Ishikawa (cell line): Measurements from ENCODE around the gene BARX1.

Experiments used
- CEBPB ChIP-seq: IDR thresholded peaks from 2 replicates; pipeline ENCODE4 v1.6.1; 2012
- CREB1 ChIP-seq: IDR thresholded peaks from 2 replicates; pipeline ENCODE4 v1.6.1; 2012; ENCODE audit warnings: low read depth
- EGR1 ChIP-seq: IDR thresholded peaks from 2 replicates; pipeline ENCODE4 v1.6.1; 2012
- EP300 ChIP-seq: IDR thresholded peaks from 2 replicates; pipeline ENCODE4 v1.6.1; 2012; ENCODE audit warnings: borderline replicate concordance
- FOXM1 ChIP-seq: IDR thresholded peaks from 2 replicates; pipeline ENCODE4 v1.6.1; 2012; ENCODE audit warnings: low read depth, borderline replicate concordance
- NFIC ChIP-seq: IDR thresholded peaks from 2 replicates; pipeline ENCODE4 v1.6.1; 2012
- RAD21 ChIP-seq: IDR thresholded peaks from 2 replicates; pipeline ENCODE4 v1.6.1; 2012; ENCODE audit warnings: low read depth
- REST ChIP-seq: IDR thresholded peaks from 2 replicates; pipeline ENCODE4 v1.6.1; 2012; ENCODE audit warnings: low read depth, mild to moderate bottlenecking
- TAF1 ChIP-seq: IDR thresholded peaks from 2 replicates; pipeline ENCODE4 v1.6.1; 2012; ENCODE audit warnings: low read depth, mild to moderate bottlenecking
- TCF12 ChIP-seq: IDR thresholded peaks from 2 replicates; pipeline ENCODE4 v1.6.1; 2012; ENCODE audit warnings: low read depth
- TEAD4 ChIP-seq: IDR thresholded peaks from 2 replicates; pipeline ENCODE4 v1.6.1; 2012
- YY1 ChIP-seq: IDR thresholded peaks from 2 replicates; pipeline ENCODE4 v1.6.1; 2012; ENCODE audit warnings: low read depth
- ZBTB7A ChIP-seq: IDR thresholded peaks from 2 replicates; pipeline ENCODE4 v1.6.1; 2012; ENCODE audit warnings: low read depth
- TF ChIP-seq, protein P1 (sequence below): IDR thresholded peaks from 2 replicates; pipeline ENCODE4 v1.6.1; 2012
- TF ChIP-seq, protein P2 (sequence below): IDR thresholded peaks from 2 replicates; pipeline ENCODE4 v1.6.1; 2012

Gene BARX1

DNA sequence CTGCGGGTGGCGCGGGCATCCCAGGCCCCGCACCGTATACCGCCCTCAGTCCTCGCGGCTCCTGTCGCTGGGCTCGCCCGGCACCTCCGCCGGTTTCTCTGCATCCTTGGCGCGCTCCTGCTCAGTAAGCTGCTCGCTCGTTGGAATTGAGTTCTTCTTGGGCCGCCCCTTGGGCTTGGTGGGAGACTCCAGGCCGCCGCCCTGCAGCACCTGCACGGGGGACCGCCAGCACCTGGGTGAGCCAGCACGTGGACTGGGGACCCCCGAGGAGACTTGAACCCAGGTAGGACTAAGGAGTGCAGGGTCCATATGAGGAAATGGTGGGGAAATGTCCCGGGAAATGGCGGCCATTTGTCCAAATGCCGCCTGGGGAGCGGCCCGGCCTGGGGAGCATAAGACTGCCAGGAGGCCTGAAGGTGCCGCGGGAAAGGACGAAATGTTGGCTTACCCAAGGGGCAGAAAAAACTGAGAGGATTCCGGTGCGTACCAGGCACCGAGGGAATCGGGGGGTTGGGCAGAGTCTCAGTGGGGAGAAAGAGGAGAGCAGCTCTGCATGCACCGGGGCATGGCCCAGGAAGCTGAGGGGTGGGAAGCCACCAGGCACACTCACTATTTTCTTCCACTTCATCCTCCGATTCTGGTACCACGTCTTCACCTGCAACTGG, 2.9 kb downstream of the BARX1 start:
- no peak for TF ChIP-seq REST
- TF ChIP-seq EGR1, result no peak
- no peak for TF ChIP-seq RAD21
- TF ChIP-seq ZBTB7A, result no peak
- TF ChIP-seq TCF12, result no peak
- no peak for TF ChIP-seq TEAD4
- TF ChIP-seq CREB1, result no peak
- no peak for TF ChIP-seq YY1
- no peak for TF ChIP-seq FOXM1
- no peak for TF ChIP-seq TAF1
- no peak for TF ChIP-seq NFIC
- TF ChIP-seq, protein P1, sequence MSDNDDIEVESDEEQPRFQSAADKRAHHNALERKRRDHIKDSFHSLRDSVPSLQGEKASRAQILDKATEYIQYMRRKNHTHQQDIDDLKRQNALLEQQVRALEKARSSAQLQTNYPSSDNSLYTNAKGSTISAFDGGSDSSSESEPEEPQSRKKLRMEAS, result no peak
- no peak for TF ChIP-seq EP300
- TF ChIP-seq, protein P2, sequence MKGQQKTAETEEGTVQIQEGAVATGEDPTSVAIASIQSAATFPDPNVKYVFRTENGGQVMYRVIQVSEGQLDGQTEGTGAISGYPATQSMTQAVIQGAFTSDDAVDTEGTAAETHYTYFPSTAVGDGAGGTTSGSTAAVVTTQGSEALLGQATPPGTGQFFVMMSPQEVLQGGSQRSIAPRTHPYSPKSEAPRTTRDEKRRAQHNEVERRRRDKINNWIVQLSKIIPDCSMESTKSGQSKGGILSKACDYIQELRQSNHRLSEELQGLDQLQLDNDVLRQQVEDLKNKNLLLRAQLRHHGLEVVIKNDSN, result no peak
- TF ChIP-seq CEBPB, result no peak

DNA sequence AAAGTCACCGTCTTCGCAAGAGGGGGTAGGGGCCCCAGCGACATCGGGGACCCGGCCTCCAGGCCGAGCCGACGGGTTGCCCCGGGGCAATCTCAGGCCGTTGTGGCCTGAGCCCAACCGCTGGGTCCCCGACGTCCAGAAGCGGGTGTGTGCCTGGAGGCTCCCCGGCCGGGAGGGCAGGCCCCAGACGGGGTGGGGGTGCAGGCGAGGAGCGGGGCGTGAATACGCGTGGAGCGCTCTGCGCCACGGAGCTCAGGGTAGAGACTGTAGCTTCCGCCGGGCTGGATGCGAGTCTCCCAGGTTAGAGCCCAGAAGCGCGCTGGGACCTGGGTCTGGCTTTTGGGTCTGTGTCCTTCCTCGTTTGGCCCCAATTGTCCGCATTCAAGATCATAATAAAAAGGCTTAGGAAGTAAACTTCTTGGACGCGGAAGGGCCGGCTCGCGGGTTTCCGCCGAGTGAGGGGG, 3.5 kb downstream of the BARX1 start:
- no peak for TF ChIP-seq NFIC
- no peak for TF ChIP-seq EP300
- no peak for TF ChIP-seq TCF12
- TF ChIP-seq EGR1, result no peak
- TF ChIP-seq FOXM1, result no peak

DNA sequence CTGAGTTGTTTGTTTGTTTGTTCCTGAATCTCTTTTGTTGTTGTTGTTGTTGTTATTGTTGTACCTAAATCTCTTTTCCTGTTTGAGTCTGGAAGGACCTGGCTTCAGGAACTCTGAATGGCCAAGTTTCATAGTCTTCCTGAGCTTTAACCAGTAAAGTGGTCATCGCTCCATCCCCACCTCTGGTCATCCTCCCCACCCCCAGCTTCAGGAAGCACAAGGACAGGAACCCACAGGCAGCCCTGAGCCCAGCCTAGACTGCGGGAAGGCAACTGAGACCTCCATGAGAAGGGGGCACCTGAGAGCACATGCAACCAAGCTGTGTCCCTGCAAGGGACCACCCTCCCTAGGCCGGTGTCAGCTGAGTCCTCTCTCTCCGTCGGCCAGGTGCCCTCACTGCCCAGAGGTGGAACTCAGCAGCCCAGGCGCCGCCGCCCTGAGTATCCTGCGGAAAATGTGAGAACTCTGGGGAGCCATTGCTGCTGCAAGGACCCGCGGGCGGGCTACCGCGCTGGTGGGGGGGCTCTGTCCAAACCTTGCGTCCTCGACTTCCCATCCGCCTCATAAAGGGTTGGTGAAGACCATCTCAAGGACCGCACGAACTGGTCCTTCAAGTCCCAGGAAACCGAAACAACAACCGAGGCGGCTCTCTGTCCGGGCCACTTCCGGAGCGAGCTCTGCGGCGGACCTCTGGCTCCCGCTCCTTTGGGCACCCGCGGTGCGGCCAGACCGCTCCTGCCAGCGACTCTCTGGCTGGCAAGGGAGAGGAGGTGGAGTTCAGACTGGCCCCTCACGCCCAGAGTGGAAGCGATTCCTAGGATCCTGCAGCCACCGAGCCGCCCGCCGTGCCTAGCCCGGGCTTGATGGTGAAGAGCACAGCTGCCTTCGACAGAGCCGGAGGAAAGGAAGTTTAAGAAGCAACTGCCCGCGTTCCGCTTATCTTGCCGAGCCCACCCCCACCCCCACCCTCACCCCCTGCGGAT, 4.2 kb downstream of the BARX1 start:
- TF ChIP-seq CEBPB (no peak), REST (no peak), ZBTB7A (no peak), TCF12 (no peak), EGR1 (no peak), TAF1 (no peak), FOXM1 (no peak), RAD21 (no peak), NFIC (no peak), TEAD4 (no peak)

DNA sequence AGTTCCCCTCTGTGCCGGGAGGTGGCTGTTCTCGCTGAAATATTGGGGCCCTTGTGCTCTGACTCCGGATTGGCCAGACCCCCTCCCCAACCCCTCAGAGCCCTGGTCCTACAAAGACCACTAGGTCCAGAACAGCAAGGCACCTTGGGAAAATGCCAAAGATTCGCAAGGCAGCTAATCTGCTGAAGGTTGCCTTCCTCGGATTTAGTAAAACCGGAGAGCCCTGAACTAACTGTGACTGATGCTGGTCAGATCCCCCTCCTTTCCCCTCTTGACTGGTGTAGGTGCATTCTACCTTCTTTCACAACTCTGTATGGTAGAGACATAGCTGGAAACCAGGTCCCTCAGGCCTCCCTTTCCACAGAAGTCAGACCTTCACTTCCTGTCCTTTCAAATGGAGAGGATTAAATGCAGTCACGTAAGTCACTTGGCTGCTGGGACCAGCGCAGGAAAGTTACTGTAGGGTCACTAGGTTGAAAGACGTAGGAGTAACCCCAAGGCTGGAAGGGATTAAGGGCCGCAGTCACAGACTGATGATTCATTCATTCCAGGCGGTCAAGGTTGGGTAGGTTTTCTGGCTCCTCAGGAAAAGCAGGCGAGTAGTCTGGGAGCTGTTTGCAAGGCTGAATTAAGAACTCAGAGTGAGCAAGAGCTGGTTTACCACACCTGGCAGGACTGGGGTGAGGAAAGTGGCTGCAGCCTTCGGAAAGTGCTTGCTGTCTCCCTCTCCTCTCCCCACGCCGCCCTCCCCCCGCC, 5.3 kb downstream of the BARX1 start:
- TF ChIP-seq EP300 (peak; percentile 43; the same call in 1 of the 2 replicates), NFIC (no peak)
- TF ChIP-seq, protein P2, result no peak

- TF ChIP-seq TEAD4 (no peak), TAF1 (no peak), RAD21 (no peak), CEBPB (no peak), EP300 (no peak), FOXM1 (no peak), TCF12 (no peak), ZBTB7A (no peak), YY1 (no peak), REST (no peak), NFIC (no peak), EGR1 (no peak), CREB1 (no peak)
- TF ChIP-seq, protein P1, result no peak
- TF ChIP-seq, protein P2, result no peak
These were observed 6.0 kb downstream of the BARX1 start for GRCh38 chr9:93949073-93949693.
